GM18519 (cell line): ENCODE data around the gene NDUFA9.

Experiments
- ATAC-seq: cut with Tn5 transposase; IDR thresholded peaks from one replicate; pipeline ENCODE4 v1.9.1; 2021; ENCODE audit warnings: mild to moderate bottlenecking, moderate library complexity; ENCODE audit not compliant: unreplicated experiment, low FRiP score

The NDUFA9 gene

DNA sequence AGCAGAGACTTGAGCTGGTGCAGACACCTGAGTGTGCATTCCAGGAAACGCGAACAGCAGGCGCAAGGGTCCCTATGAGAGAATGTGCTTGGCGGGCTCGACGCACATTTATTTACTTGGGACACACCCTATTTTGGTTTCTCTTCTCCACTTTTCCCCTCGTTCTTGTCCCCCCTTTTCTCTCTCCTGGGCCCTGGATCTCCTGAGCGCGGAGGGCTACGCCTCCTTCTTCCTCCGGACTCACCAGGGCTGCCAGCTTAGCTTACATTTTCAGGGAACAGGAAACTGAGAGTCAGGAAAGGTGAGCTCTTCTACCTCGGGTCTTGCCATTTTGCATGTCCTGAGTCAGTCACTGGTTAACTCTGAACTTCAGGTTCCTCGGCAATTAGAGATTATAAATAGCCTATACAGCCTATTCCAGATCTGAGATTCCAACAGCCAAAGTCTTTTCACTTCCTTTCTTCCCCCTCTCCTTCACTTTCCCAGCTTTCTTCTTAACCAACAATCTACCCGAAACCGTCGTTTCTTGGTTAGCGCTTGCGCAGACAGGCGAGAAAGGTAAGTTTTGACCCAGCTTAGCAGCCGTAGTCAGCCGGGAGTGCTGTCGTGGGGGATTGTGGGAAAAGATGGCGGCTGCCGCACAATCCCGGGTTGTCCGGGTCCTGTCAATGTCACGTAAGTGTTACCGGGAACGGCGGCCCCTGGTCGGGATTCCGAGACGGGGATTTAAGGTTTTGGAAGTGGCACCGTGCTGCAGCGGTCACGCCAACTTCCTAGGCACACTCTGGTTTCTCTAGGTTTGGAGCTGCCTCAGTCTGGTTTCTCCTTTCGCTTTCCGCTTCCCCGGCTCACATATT, at the start of gene NDUFA9, which contains the start of gene AKAP3:
Gene NDUFA9, plus strand, starts transcription at position 614 of the 857 bp plus-strand sequence. Its CDS starts 13 bp downstream, at position 627.
Gene AKAP3, minus strand, starts transcription at position 551 of the 857 bp plus-strand sequence. CDS start 10,855 bp downstream, outside the sequence.
- ATAC-seq = peak; percentile 67

DNA sequence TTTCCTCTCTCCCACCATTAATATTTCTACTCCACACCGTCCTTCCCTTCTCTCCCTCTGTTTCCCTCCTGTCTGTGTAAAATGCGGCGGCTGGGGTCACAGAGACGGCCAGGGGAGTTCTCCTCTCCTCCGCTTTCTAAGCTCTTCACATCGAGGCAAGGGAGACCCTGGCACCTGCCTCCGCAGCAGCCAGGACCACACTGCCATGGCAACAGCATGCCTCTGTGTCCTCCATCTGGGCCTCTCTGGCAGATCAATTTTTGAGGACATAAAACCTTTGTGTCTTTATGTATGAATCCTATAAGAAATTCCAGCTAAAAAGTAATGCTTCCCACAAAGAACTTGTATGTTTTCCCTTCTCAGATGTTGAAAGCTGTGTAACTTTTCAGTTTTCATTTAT, 45.5 kb upstream of the NDUFA9 start:
- no peak for ATAC-seq

DNA sequence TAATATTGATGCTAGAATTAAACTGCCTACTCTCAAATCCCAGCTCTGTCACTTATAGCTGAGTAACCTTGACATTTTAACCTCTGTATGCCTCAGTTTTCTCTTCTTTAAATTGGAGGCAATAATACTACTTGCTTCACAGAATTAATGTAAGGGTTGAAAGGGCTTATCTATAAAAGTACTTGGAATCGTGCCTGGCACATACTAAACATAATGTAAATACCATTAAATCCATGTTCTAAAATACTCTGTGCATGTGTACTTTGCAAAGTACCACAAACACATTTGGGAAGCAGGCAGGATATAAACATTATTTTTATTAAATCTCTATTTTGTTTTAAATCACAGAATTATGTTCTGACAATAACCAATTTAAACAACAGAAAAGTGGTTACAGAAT, 45.0 kb upstream of the NDUFA9 start:
- ATAC-seq = no peak

DNA sequence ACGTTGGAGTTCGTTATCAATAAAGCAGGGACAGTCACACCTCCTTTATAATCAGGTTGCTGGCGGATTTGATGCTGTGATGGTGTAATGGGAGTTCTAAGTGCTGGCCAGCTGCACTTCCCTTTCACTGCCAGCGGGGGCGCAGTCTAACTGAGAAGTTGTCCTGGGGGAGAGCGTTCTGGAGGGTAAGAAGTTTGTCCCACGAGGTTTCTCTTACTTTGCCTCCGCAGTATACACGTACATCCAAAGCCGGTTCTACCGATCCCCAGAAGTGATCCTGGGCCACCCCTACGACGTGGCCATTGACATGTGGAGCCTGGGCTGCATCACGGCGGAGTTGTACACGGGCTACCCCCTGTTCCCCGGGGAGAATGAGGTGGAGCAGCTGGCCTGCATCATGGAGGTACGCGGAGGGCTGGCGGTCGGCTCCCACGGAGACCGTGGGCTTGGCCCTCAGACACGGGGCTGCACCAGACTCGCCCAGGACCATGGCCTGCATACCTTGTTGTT, 44.2 kb upstream of the NDUFA9 start:
- peak; percentile 72 for ATAC-seq

DNA sequence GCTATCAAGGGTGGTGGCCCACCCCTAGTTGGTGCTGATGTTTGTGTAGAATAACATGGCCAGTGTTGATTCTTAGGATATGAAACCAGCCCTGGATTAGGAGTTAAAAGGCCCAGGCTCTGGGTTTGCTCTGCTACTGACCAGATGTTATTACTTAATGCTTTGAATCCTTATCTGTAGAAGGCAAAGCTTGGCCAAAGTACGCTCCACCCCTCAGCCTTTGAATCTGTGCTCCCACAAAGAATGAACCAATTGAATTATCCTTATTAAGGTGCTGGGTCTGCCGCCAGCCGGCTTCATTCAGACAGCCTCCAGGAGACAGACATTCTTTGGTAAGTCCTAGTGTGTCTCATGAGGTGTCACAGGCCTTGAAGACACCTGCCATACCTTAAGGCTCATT, 41.9 kb upstream of the NDUFA9 start:
- ATAC-seq = no peak

DNA sequence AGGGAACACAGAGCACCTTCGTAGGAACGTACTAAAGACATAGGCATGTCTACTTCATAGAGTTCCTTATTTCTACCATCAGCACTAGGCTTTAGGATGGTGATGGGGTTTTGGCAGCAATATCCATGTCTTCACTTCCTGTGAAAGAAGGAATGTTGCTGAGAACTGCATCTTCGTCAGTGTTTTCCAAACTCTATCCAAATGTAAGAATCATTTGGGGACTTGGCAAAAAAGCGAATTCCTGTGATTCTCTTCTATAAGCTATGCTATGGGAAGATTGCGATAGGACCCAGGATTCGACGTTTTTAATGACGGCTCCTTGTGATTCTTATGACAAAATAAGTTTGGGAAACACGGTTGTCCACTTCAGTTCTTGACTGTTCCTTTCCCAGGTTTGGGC, 39.8 kb upstream of the NDUFA9 start:
- ATAC-seq = no peak

DNA sequence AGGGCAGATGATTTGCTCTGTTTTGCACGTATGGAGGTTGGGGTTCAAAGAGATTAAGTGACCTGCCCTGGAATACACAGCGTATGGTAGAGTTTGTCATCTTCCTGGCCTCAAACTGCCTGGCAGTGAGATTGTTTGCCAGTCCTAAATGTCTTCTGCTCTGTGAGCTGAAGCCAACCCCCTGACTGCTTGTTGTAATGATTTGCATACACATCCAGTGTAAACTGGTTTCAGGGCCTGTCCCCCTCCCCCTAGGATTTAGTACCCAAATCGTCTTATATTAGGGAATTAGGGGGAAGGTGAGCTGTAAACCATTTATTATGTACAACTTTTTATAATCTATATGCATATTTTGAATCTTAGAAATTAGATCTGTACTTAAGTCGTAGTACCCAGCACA, 38.4 kb upstream of the NDUFA9 start:
- no peak for ATAC-seq

DNA sequence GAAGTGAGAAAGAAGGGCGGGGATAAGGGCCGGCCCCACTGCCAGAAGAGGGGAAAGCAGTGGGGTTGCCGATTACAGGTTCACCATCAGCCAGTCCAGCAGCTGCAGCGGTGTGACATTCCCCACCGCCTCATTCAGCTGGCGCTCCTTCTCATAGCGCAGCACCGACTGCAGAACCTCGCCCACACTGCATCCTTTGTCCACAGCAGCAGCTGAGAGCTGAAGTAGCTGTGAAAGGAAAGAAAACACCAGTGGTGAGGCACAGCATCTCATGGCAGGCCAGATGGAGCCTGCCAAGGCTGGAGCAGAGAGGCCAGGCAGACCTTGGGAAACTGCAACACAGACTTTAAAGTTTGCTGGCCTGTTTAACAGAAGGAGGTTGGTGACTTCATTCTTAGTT, 33.2 kb upstream of the NDUFA9 start:
- no peak for ATAC-seq

DNA sequence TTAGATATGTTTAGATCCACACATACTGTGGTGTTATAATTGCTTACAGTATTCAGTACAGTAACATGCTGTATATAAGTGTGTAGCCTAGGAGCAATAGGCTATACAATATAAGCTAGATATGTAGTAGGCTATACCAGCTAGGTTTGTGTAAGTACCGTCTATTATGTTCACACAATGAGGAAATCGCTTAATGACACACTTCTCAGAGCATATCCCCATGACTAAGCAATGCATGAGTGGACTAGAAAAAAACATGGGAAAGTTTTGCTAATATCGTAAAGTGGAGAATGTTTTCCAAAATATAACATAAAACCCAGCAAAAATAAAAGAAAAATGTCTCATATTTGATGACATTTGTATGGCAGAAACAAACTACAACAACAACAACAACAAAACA, 27.4 kb upstream of the NDUFA9 start:
- no peak for ATAC-seq

DNA sequence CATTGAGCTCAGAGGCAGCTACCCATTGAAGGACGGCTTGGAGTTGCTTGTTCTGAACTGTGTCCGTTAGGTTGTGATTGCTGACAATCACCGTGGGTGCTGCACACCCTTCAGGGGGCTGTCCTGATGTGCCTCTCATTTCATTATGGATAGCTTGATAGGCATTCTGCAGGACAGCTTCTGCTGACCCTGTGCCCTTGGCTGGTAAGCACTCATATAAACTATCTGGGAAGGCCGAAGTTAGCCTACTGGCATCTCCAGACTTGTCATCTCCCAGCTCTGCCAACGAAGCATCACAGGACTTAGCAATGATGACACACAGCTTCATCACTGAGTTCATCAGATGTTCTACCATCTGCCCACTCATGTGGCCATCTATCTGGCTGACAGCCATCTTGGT, 22.4 kb upstream of the NDUFA9 start:
- no peak for ATAC-seq

DNA sequence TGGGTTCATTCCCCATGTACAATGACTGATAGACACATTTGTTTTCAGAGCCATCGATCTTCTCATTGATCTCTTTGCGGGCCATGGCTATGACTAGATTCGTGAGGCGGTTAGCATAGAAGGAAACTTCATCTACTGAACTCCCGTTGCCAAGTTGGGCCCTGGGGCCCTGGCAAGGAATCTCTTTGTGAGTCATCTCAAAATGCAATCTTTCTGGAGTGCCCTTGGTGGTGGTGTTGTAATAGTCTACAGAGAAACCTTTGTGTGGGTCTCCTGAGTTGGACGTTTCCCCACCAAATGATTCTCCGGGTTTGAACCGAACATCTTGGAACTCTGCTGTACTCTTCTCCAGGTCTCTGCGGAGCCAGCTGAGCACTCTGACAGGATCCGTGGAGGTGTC, 20.5 kb upstream of the NDUFA9 start:
- ATAC-seq = no peak

DNA sequence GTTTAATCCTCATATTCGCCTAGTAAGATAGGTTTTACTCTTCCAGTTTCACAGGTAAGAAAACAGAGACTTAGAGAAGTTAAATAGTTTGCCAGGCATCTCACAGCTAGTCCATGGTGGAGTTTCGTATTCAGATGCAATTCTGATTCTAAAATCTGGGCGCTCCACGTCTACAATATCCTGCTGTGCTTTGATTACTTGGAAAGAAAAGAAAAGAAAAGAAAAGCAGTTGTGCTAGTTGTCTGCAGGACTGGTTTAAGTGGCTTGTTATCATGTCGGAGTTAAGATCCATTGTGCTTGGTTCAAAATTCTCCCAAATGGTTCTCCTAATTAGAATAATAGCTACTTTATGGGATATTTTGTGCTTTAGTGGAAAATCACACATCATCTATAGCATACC, 18.7 kb upstream of the NDUFA9 start:
- ATAC-seq = no peak

DNA sequence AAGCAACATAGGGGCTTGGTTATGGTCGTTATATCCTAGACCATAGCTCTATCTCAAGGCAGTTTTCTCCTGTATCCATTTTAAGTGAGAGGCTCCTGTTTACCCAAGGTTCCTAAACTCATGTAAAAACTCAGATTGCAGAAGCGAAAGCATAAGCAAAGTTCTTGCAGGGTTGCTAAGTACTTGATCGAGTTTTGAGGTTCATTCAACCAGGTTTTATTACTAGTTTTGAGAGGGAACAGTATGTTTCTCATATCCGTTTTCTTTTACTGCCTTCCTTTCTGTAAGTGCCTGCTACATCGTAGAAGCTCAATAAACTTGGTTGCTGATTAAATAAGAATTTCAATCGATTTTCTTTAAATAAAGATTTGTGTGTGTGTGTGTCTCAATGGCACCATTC, 5.2 kb upstream of the NDUFA9 start:
- ATAC-seq = no peak

DNA sequence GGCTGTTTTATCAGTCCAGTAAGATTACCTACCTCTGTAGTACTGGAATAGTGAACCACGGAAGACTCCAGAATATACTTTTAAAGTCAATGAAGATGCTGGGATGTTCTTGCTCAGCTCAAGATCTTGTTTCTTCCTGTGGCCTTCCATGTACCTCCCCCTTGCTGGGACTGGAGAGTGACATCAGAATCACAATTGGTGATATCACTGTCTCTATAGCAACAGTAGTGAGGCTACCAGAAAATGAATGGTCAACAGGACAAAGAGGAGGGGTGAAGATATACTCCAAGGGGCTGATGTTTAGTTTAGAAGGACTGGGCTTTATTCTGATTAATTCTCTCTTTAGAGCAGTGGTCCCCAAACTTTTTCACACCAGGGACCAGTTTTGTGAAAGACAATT, 3.9 kb upstream of the NDUFA9 start:
- no peak for ATAC-seq

DNA sequence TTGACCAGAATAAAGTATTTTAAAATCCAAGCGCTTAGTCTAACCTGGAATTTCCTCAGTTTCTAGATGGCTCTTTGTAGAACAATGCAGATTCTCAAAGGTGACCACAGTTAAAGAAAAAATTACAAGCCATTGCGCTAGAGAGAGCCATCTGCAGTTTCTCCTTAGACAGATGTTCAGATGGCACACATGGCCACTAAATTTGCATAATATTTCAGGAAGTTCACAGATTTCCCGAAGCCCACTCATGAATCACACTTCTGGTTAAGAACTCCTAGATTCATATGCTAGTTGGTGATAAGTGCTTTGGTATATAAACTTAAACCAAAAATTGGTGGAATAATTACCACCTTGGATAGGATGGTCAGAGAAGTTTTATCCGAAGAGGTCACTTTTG, 812 bp upstream of the NDUFA9 start:
- no peak for ATAC-seq

DNA sequence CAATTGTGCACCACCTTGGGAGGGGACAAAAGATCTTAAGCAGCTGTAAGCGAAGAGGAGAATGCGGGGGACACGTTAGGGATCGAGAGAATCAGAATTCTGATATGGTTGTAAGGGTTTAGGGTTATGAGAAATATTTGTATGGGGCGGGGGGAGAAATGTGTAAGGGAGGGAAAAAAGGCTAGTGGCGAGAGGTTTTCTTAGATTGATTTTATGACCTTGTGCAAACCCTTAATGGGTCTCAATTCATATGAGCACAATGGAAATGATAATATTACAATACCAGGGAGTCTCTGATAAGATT, 396 bp downstream of the NDUFA9 start:
- ATAC-seq = no peak

DNA sequence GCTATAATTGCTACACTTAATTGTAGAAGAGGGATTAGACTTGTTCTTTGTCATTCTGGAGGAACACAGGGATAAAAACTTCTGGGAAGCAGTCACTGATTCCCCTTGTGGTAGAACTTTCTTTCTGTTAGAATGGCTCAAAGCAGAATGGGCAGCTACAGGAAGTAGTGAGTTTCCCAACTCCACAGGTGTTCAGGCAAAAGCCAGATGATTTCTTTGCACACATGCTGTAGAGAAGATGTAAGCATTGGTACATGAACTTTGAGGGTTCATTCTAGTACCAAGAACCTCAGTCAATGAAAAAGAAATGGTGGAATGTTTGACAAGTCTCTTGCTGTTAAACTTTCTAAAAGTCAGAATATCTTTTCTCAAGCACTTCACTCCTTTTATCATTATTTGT, 4.3 kb downstream of the NDUFA9 start:
- ATAC-seq = no peak

DNA sequence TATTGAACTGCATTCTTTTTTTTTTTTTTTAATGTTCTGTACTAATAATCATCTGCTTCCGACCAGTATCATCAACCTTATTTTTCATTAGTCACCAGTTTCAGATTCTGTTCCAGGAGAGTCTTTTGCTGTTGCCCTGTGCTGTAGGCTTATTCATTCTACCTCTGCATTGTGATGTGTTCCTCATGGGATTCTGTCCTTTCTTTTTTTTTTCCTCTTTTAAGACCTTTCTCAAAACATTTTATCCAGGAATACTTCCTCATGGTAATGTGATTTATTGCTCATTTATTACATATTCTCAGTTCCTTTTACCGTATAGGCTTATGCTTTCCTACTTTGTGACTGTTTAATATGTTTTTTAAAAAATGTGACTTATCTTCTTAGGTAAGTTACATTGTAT, 4.8 kb downstream of the NDUFA9 start:
- ATAC-seq = no peak

DNA sequence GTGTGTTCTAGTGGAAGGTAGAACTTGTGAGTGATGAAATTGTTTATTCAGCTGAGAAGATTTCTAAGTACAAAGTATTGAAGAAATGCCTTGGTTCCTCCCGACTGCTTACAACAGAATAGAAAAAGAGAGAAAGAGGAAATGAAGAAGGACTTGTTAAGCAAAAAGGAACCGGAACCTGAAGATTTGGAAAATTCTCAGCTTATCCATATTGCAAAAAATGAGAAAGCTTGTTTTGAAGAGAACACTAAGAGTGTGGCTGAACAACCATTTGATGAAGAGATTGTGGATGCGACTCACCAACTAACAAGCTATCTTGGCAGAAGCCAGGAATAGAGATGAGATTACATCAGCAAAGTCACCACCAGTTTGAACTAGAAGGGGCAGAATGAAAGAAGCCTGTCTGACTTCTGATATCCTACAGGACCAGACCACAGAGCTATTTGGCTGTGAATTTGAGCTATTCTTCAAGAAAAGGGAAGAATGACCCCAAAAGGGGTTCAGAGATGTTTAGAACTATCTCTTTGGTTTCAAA, 15.1 kb downstream of the NDUFA9 start:
- no peak for ATAC-seq

DNA sequence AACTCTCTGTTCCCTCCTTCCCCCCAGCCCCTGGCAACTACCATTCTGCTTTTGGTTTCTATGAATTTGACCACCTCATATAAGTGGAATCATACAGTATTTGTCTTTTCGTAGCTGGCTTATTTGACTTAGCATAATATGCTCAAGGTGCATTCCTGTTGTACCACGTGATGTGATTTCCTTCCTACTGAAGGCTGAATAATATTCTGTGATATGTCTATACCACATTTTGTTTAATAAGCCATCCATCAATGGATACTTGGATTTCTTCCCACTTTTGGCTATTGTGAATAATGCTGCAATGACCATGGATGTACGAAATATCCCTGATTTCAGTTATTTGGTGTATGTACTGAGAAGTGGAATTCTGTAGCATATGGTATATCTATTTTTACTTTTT, 16.3 kb downstream of the NDUFA9 start:
- no peak for ATAC-seq

DNA sequence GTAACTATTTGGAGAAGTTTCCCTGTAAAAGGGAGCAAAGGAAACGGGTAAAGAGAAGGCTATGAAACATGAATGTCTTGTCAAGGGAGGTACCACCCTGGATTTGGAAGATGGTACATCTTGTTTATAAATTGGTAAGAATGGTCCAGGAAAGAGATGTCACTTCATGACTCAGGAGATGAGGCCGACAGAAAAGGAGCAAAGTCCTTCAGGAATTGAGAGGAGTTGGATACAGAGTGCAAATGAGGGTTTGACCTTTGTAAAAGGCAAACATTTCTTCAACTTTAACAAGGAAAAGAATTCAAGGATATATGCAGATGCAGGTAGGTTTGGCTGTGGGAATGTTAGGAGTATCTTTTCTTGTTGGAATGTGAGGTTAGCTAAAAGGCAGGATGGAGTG, 30.8 kb downstream of the NDUFA9 start:
- ATAC-seq = no peak

DNA sequence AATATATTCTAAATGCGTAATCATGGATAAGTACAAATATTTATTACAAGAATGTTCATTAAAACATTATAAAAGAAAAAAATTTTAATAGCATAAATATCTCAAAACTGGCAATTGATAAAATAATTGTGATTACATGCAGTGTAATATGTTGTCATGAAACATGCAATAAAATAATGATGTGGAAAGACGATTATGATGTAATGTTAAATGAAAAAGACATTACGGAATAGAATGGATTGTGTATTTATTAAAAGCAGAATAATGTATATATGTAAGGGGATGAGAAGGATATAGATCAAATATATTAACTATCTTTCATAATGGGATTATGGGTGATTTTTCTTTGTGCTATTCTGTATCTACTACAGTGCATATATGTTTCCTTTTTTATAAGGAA, 32.8 kb downstream of the NDUFA9 start:
- ATAC-seq = no peak
